ENCODE results near the gene MRPS27.

The MRPS27 gene

GRCh38 chr5:72213482-72213881, 106.6 kb downstream of the MRPS27 start:
- Histone ChIP-seq H3K4me1 (ENCODE audit: control insufficient read depth, insufficient read depth, low read length) (peaks cover 11% of the 10 kb centered on the region), H3K4me3 (ENCODE audit: low read length) (no peak overlapping the region), H3K9me3 (ENCODE audit: control insufficient read depth, low read length) (no peaks in the 10 kb centered on the region), H3K36me3 (ENCODE audit: control insufficient read depth, insufficient read depth, low read length) (peaks cover 7% of the 10 kb centered on the region), H3K27me3 (ENCODE audit: control insufficient read depth, insufficient read depth, low read length) (no peaks in the 10 kb centered on the region), H3K9ac (ENCODE audit: low read length) (no peak overlapping the region)

- H3K9me3 ChIP-seq (ENCODE audit: control insufficient read depth, low read length) = no peaks in the 10 kb centered on the region
- H3K36me3 ChIP-seq (ENCODE audit: control insufficient read depth, insufficient read depth, low read length) = no peaks in the 10 kb centered on the region
- no peaks in the 10 kb centered on the region for H3K27me3 ChIP-seq (ENCODE audit: control insufficient read depth, insufficient read depth, low read length)
- H3K4me1 ChIP-seq (ENCODE audit: control insufficient read depth, insufficient read depth, low read length) = peaks cover 11% of the 10 kb centered on the region
- no peak overlapping the region for H3K9ac ChIP-seq (ENCODE audit: low read length)
- no peak overlapping the region for H3K4me3 ChIP-seq (ENCODE audit: low read length)
Measured at GRCh38 chr5:72212171-72212570, 107.9 kb downstream of the MRPS27 start.

GRCh38 chr5:72210888-72211678, 109.0 kb downstream of the MRPS27 start:
- H3K9ac ChIP-seq (ENCODE audit: low read length) = no peak overlapping the region
- no peaks in the 10 kb centered on the region for H3K36me3 ChIP-seq (ENCODE audit: control insufficient read depth, insufficient read depth, low read length)
- H3K27me3 ChIP-seq (ENCODE audit: control insufficient read depth, insufficient read depth, low read length) = no peaks in the 10 kb centered on the region
- no peaks in the 10 kb centered on the region for H3K9me3 ChIP-seq (ENCODE audit: control insufficient read depth, low read length)
- H3K4me3 ChIP-seq (ENCODE audit: low read length) = no peak overlapping the region
- peaks cover 11% of the 10 kb centered on the region for H3K4me1 ChIP-seq (ENCODE audit: control insufficient read depth, insufficient read depth, low read length)

GRCh38 chr5:72209147-72210115, 110.6 kb downstream of the MRPS27 start:
- Histone ChIP-seq H3K27me3 (ENCODE audit: control insufficient read depth, insufficient read depth, low read length) (no peaks in the 10 kb centered on the region), H3K9ac (ENCODE audit: low read length) (no peak overlapping the region), H3K36me3 (ENCODE audit: control insufficient read depth, insufficient read depth, low read length) (no peaks in the 10 kb centered on the region), H3K4me3 (ENCODE audit: low read length) (no peak overlapping the region), H3K4me1 (ENCODE audit: control insufficient read depth, insufficient read depth, low read length) (peaks cover 11% of the 10 kb centered on the region), H3K9me3 (ENCODE audit: control insufficient read depth, low read length) (no peaks in the 10 kb centered on the region)

- no peak overlapping the region for H3K9ac ChIP-seq (ENCODE audit: low read length)
- no peaks in the 10 kb centered on the region for H3K27me3 ChIP-seq (ENCODE audit: control insufficient read depth, insufficient read depth, low read length)
- no peaks in the 10 kb centered on the region for H3K9me3 ChIP-seq (ENCODE audit: control insufficient read depth, low read length)
- no peak overlapping the region for H3K4me3 ChIP-seq (ENCODE audit: low read length)
- no peaks in the 10 kb centered on the region for H3K36me3 ChIP-seq (ENCODE audit: control insufficient read depth, insufficient read depth, low read length)
- peaks cover 11% of the 10 kb centered on the region for H3K4me1 ChIP-seq (ENCODE audit: control insufficient read depth, insufficient read depth, low read length)
Measured at GRCh38 chr5:72208324-72208926, 111.6 kb downstream of the MRPS27 start.

- Histone ChIP-seq H3K4me3 (ENCODE audit: low read length) (no peak overlapping the region), H3K9ac (ENCODE audit: low read length) (no peak overlapping the region), H3K27me3 (ENCODE audit: control insufficient read depth, insufficient read depth, low read length) (no peaks in the 10 kb centered on the region), H3K9me3 (ENCODE audit: control insufficient read depth, low read length) (no peaks in the 10 kb centered on the region), H3K36me3 (ENCODE audit: control insufficient read depth, insufficient read depth, low read length) (no peaks in the 10 kb centered on the region), H3K4me1 (ENCODE audit: control insufficient read depth, insufficient read depth, low read length) (peaks cover 11% of the 10 kb centered on the region)
Measured at GRCh38 chr5:72206994-72207393, 113.0 kb downstream of the MRPS27 start.

GRCh38 chr5:72206160-72206559, 113.9 kb downstream of the MRPS27 start:
- H3K9ac ChIP-seq (ENCODE audit: low read length) = no peak overlapping the region
- no peaks in the 10 kb centered on the region for H3K27me3 ChIP-seq (ENCODE audit: control insufficient read depth, insufficient read depth, low read length)
- H3K4me3 ChIP-seq (ENCODE audit: low read length) = no peak overlapping the region
- H3K4me1 ChIP-seq (ENCODE audit: control insufficient read depth, insufficient read depth, low read length) = peaks cover 8% of the 10 kb centered on the region
- H3K36me3 ChIP-seq (ENCODE audit: control insufficient read depth, insufficient read depth, low read length) = no peaks in the 10 kb centered on the region
- no peaks in the 10 kb centered on the region for H3K9me3 ChIP-seq (ENCODE audit: control insufficient read depth, low read length)

GRCh38 chr5:72205431-72206009, 114.5 kb downstream of the MRPS27 start:
- Histone ChIP-seq H3K27me3 (ENCODE audit: control insufficient read depth, insufficient read depth, low read length) (no peaks in the 10 kb centered on the region), H3K4me3 (ENCODE audit: low read length) (no peak overlapping the region), H3K9ac (ENCODE audit: low read length) (no peak overlapping the region), H3K36me3 (ENCODE audit: control insufficient read depth, insufficient read depth, low read length) (no peaks in the 10 kb centered on the region), H3K4me1 (ENCODE audit: control insufficient read depth, insufficient read depth, low read length) (peaks cover 2% of the 10 kb centered on the region), H3K9me3 (ENCODE audit: control insufficient read depth, low read length) (no peaks in the 10 kb centered on the region)

- Histone ChIP-seq H3K36me3 (ENCODE audit: control insufficient read depth, insufficient read depth, low read length) (no peaks in the 10 kb centered on the region), H3K27me3 (ENCODE audit: control insufficient read depth, insufficient read depth, low read length) (no peaks in the 10 kb centered on the region), H3K4me3 (ENCODE audit: low read length) (no peak overlapping the region), H3K9ac (ENCODE audit: low read length) (no peak overlapping the region), H3K4me1 (ENCODE audit: control insufficient read depth, insufficient read depth, low read length) (no peaks in the 10 kb centered on the region), H3K9me3 (ENCODE audit: control insufficient read depth, low read length) (no peaks in the 10 kb centered on the region)
Measured at GRCh38 chr5:72204946-72205345, 115.1 kb downstream of the MRPS27 start.

- no peaks in the 10 kb centered on the region for H3K36me3 ChIP-seq (ENCODE audit: control insufficient read depth, insufficient read depth, low read length)
- H3K9me3 ChIP-seq (ENCODE audit: control insufficient read depth, low read length) = no peaks in the 10 kb centered on the region
- no peaks in the 10 kb centered on the region for H3K27me3 ChIP-seq (ENCODE audit: control insufficient read depth, insufficient read depth, low read length)
- H3K9ac ChIP-seq (ENCODE audit: low read length) = no peak overlapping the region
- no peak overlapping the region for H3K4me3 ChIP-seq (ENCODE audit: low read length)
- no peaks in the 10 kb centered on the region for H3K4me1 ChIP-seq (ENCODE audit: control insufficient read depth, insufficient read depth, low read length)
Measured at GRCh38 chr5:72203251-72203845, 116.7 kb downstream of the MRPS27 start.

- no peaks in the 10 kb centered on the region for H3K4me1 ChIP-seq (ENCODE audit: control insufficient read depth, insufficient read depth, low read length)
- H3K4me3 ChIP-seq (ENCODE audit: low read length) = no peak overlapping the region
- H3K36me3 ChIP-seq (ENCODE audit: control insufficient read depth, insufficient read depth, low read length) = no peaks in the 10 kb centered on the region
- H3K27me3 ChIP-seq (ENCODE audit: control insufficient read depth, insufficient read depth, low read length) = no peaks in the 10 kb centered on the region
- no peaks in the 10 kb centered on the region for H3K9me3 ChIP-seq (ENCODE audit: control insufficient read depth, low read length)
- no peak overlapping the region for H3K9ac ChIP-seq (ENCODE audit: low read length)
Measured at GRCh38 chr5:72202331-72202825, 117.7 kb downstream of the MRPS27 start.

Data from mucosa of stomach (tissue), 1 donor.